ENCODE measurements around the gene SVOP.

SVOP gene

GRCh38 chr12:108912361-108912760, 108.5 kb downstream of the SVOP start:
- Histone ChIP-seq H3K36me3 (ENCODE audit: insufficient read depth, low read length) (no peaks in the 10 kb centered on the region), H3K79me2 (ENCODE audit: control insufficient read depth, insufficient read depth, low read length, unreplicated experiment) (no peaks in the 10 kb centered on the region), H3K4me3 (ENCODE audit: low read depth, low read length) (no peak overlapping the region), H3K27me3 (ENCODE audit: insufficient read depth, low read length) (peaks cover 31% of the 10 kb centered on the region), H3K27ac (ENCODE audit: low read depth, low read length) (no peak overlapping the region), H3K4me1 (ENCODE audit: control insufficient read depth, insufficient read depth, low read length, unreplicated experiment) (peaks cover 4% of the 10 kb centered on the region), H2AFZ (ENCODE audit: low read length, unreplicated experiment) (no peak overlapping the region)

- H3K27ac ChIP-seq (ENCODE audit: low read depth, low read length) = no peak overlapping the region
- peaks cover 4% of the 10 kb centered on the region for H3K4me1 ChIP-seq (ENCODE audit: control insufficient read depth, insufficient read depth, low read length, unreplicated experiment)
- H3K4me3 ChIP-seq (ENCODE audit: low read depth, low read length) = no peak overlapping the region
- no peaks in the 10 kb centered on the region for H3K36me3 ChIP-seq (ENCODE audit: insufficient read depth, low read length)
- H2AFZ ChIP-seq (ENCODE audit: low read length, unreplicated experiment) = no peak overlapping the region
- peaks cover 31% of the 10 kb centered on the region for H3K27me3 ChIP-seq (ENCODE audit: insufficient read depth, low read length)
- H3K79me2 ChIP-seq (ENCODE audit: control insufficient read depth, insufficient read depth, low read length, unreplicated experiment) = no peaks in the 10 kb centered on the region
Observed at GRCh38 chr12:108911915-108912314, 109.0 kb downstream of the SVOP start.

- Histone ChIP-seq H3K27ac (ENCODE audit: low read depth, low read length) (no peak overlapping the region), H2AFZ (ENCODE audit: low read length, unreplicated experiment) (no peak overlapping the region), H3K79me2 (ENCODE audit: control insufficient read depth, insufficient read depth, low read length, unreplicated experiment) (no peaks in the 10 kb centered on the region), H3K4me1 (ENCODE audit: control insufficient read depth, insufficient read depth, low read length, unreplicated experiment) (peaks cover 4% of the 10 kb centered on the region), H3K36me3 (ENCODE audit: insufficient read depth, low read length) (no peaks in the 10 kb centered on the region), H3K27me3 (ENCODE audit: insufficient read depth, low read length) (peaks cover 38% of the 10 kb centered on the region), H3K4me3 (ENCODE audit: low read depth, low read length) (no peak overlapping the region)
Observed at GRCh38 chr12:108910336-108910735, 110.5 kb downstream of the SVOP start.

GRCh38 chr12:108907839-108908351, 113.0 kb downstream of the SVOP start:
- H3K27ac ChIP-seq (ENCODE audit: low read depth, low read length) = no peak overlapping the region
- no peaks in the 10 kb centered on the region for H3K4me1 ChIP-seq (ENCODE audit: control insufficient read depth, insufficient read depth, low read length, unreplicated experiment)
- peaks cover 38% of the 10 kb centered on the region for H3K27me3 ChIP-seq (ENCODE audit: insufficient read depth, low read length)
- H3K79me2 ChIP-seq (ENCODE audit: control insufficient read depth, insufficient read depth, low read length, unreplicated experiment) = no peaks in the 10 kb centered on the region
- no peak overlapping the region for H2AFZ ChIP-seq (ENCODE audit: low read length, unreplicated experiment)
- no peak overlapping the region for H3K4me3 ChIP-seq (ENCODE audit: low read depth, low read length)
- H3K36me3 ChIP-seq (ENCODE audit: insufficient read depth, low read length) = no peaks in the 10 kb centered on the region

GRCh38 chr12:108906971-108907370, 113.9 kb downstream of the SVOP start:
- Histone ChIP-seq H3K79me2 (ENCODE audit: control insufficient read depth, insufficient read depth, low read length, unreplicated experiment) (no peaks in the 10 kb centered on the region), H3K4me3 (ENCODE audit: low read depth, low read length) (no peak overlapping the region), H2AFZ (ENCODE audit: low read length, unreplicated experiment) (no peak overlapping the region), H3K36me3 (ENCODE audit: insufficient read depth, low read length) (no peaks in the 10 kb centered on the region), H3K27me3 (ENCODE audit: insufficient read depth, low read length) (peaks cover 41% of the 10 kb centered on the region), H3K4me1 (ENCODE audit: control insufficient read depth, insufficient read depth, low read length, unreplicated experiment) (no peaks in the 10 kb centered on the region), H3K27ac (ENCODE audit: low read depth, low read length) (no peak overlapping the region)

- Histone ChIP-seq H3K79me2 (ENCODE audit: control insufficient read depth, insufficient read depth, low read length, unreplicated experiment) (no peaks in the 10 kb centered on the region), H3K4me1 (ENCODE audit: control insufficient read depth, insufficient read depth, low read length, unreplicated experiment) (no peaks in the 10 kb centered on the region), H2AFZ (ENCODE audit: low read length, unreplicated experiment) (no peak overlapping the region), H3K27me3 (ENCODE audit: insufficient read depth, low read length) (peaks cover 43% of the 10 kb centered on the region), H3K36me3 (ENCODE audit: insufficient read depth, low read length) (no peaks in the 10 kb centered on the region), H3K4me3 (ENCODE audit: low read depth, low read length) (no peak overlapping the region), H3K27ac (ENCODE audit: low read depth, low read length) (no peak overlapping the region)
Observed at GRCh38 chr12:108905725-108906124, 115.1 kb downstream of the SVOP start.

GRCh38 chr12:108899145-108899544, 121.7 kb downstream of the SVOP start:
- peaks cover 57% of the 10 kb centered on the region for H3K27me3 ChIP-seq (ENCODE audit: insufficient read depth, low read length)
- H3K36me3 ChIP-seq (ENCODE audit: insufficient read depth, low read length) = no peaks in the 10 kb centered on the region
- H3K27ac ChIP-seq (ENCODE audit: low read depth, low read length) = no peak overlapping the region
- H3K79me2 ChIP-seq (ENCODE audit: control insufficient read depth, insufficient read depth, low read length, unreplicated experiment) = no peaks in the 10 kb centered on the region
- H3K4me3 ChIP-seq (ENCODE audit: low read depth, low read length) = no peak overlapping the region
- no peak overlapping the region for H2AFZ ChIP-seq (ENCODE audit: low read length, unreplicated experiment)
- H3K4me1 ChIP-seq (ENCODE audit: control insufficient read depth, insufficient read depth, low read length, unreplicated experiment) = no peaks in the 10 kb centered on the region

GRCh38 chr12:108896817-108897216, 124.1 kb downstream of the SVOP start:
- no peak overlapping the region for H2AFZ ChIP-seq (ENCODE audit: low read length, unreplicated experiment)
- peaks cover 52% of the 10 kb centered on the region for H3K27me3 ChIP-seq (ENCODE audit: insufficient read depth, low read length)
- H3K36me3 ChIP-seq (ENCODE audit: insufficient read depth, low read length) = no peaks in the 10 kb centered on the region
- no peaks in the 10 kb centered on the region for H3K79me2 ChIP-seq (ENCODE audit: control insufficient read depth, insufficient read depth, low read length, unreplicated experiment)
- no peaks in the 10 kb centered on the region for H3K4me1 ChIP-seq (ENCODE audit: control insufficient read depth, insufficient read depth, low read length, unreplicated experiment)
- H3K27ac ChIP-seq (ENCODE audit: low read depth, low read length) = no peak overlapping the region
- no peak overlapping the region for H3K4me3 ChIP-seq (ENCODE audit: low read depth, low read length)

- peaks cover 47% of the 10 kb centered on the region for H3K27me3 ChIP-seq (ENCODE audit: insufficient read depth, low read length)
Observed at GRCh38 chr12:108896336-108896735, 124.5 kb downstream of the SVOP start.

GRCh38 chr12:108895220-108895802, 125.6 kb downstream of the SVOP start:
- no peak overlapping the region for H3K4me3 ChIP-seq (ENCODE audit: low read depth, low read length)
- peaks cover 38% of the 10 kb centered on the region for H3K27me3 ChIP-seq (ENCODE audit: insufficient read depth, low read length)
- H3K27ac ChIP-seq (ENCODE audit: low read depth, low read length) = no peak overlapping the region
- no peaks in the 10 kb centered on the region for H3K79me2 ChIP-seq (ENCODE audit: control insufficient read depth, insufficient read depth, low read length, unreplicated experiment)
- H3K36me3 ChIP-seq (ENCODE audit: insufficient read depth, low read length) = no peaks in the 10 kb centered on the region
- no peaks in the 10 kb centered on the region for H3K4me1 ChIP-seq (ENCODE audit: control insufficient read depth, insufficient read depth, low read length, unreplicated experiment)
- no peak overlapping the region for H2AFZ ChIP-seq (ENCODE audit: low read length, unreplicated experiment)

More at GRCh38 chr12:108896336-108896735, 124.5 kb downstream of the SVOP start:
- no peaks in the 10 kb centered on the region for H3K36me3 ChIP-seq (ENCODE audit: insufficient read depth, low read length)
- no peaks in the 10 kb centered on the region for H3K4me1 ChIP-seq (ENCODE audit: control insufficient read depth, insufficient read depth, low read length, unreplicated experiment)
- H2AFZ ChIP-seq (ENCODE audit: low read length, unreplicated experiment) = no peak overlapping the region
- H3K4me3 ChIP-seq (ENCODE audit: low read depth, low read length) = no peak overlapping the region
- no peak overlapping the region for H3K27ac ChIP-seq (ENCODE audit: low read depth, low read length)
- no peaks in the 10 kb centered on the region for H3K79me2 ChIP-seq (ENCODE audit: control insufficient read depth, insufficient read depth, low read length, unreplicated experiment)

- H3K4me3 ChIP-seq (ENCODE audit: low read depth, low read length) = no peak overlapping the region
- no peaks in the 10 kb centered on the region for H3K4me1 ChIP-seq (ENCODE audit: control insufficient read depth, insufficient read depth, low read length, unreplicated experiment)
- no peaks in the 10 kb centered on the region; the same call in none of the 2 replicates for H3K27me3 ChIP-seq (ENCODE audit: insufficient read depth, low read length)
- no peak overlapping the region for H3K27ac ChIP-seq (ENCODE audit: low read depth, low read length)
- no peaks in the 10 kb centered on the region for H3K36me3 ChIP-seq (ENCODE audit: insufficient read depth, low read length)
- H2AFZ ChIP-seq (ENCODE audit: low read length, unreplicated experiment) = no peak overlapping the region
- no peaks in the 10 kb centered on the region for H3K79me2 ChIP-seq (ENCODE audit: control insufficient read depth, insufficient read depth, low read length, unreplicated experiment)
Observed at GRCh38 chr12:108890208-108890607, 130.7 kb downstream of the SVOP start.

Measured in ACC112 (cell line).